Lower leg skin (tissue), 4 donors: ENCODE measurements around the gene FUNDC1. TPM values are rescaled to one million over a fixed set of nuclear protein-coding genes. Genes with fewer than 3 reads are reported as not detected.

Experiments
- DNase-seq, 2 donors: peaks; one replicate each; pipeline ENCODE4 v3.0.0-alpha.2; 2019; ENCODE audit warnings: low spot score in 2 of 2
- H3K4me3 ChIP-seq: fragments of 200-600 bp; sonication (generic); 2 replicates; pipeline ENCODE4 v1.5.1; 2017; ENCODE audit warnings: mild to moderate bottlenecking, low read depth; ENCODE audit not compliant: poor library complexity, severe bottlenecking
- CTCF ChIP-seq, 3 donors: fragments of 450-650 bp; IDR thresholded peaks; one replicate each; pipeline ENCODE4 v1.5.1; 2016; ENCODE audit warnings: antibody characterized with exemption in 3 of 3, mild to moderate bottlenecking in 3 of 3, moderate library complexity in 2 of 3
- POLR2A ChIP-seq, 2 donors: fragments of 450-650 bp; IDR thresholded peaks; one replicate each; pipeline ENCODE4 v1.6.1; 2016 to 2017; ENCODE audit warnings: antibody characterized with exemption in 2 of 2, mild to moderate bottlenecking in 1 of 2, moderate library complexity in 1 of 2
- WGBS, 2 donors: methylation state at CpG; one replicate each; pipeline ENCODE4 v1.1.5; 2018; 5-methylcytosine and 5-hydroxymethylcytosine counted together
- intact Hi-C: fragments of 100-400 bp; cut with DNase I; formaldehyde crosslinking; loops from one replicate; pipeline ENCODE4 v1.15.0; 2023; ENCODE audit warnings: low total_unique reads
- total RNA-seq, 4 donors: library from RNA; depleted of rRNA; stranded (reverse); fragments of >200 nt; gene quantifications; one replicate each; pipeline ENCODE4 v1.1.0, GENCODE V29; 2016

FUNDC1 gene
- total RNA-seq, 4 donors from 2014 or later, result 8.6 to 15.9 (median 13.2) TPM

DNA sequence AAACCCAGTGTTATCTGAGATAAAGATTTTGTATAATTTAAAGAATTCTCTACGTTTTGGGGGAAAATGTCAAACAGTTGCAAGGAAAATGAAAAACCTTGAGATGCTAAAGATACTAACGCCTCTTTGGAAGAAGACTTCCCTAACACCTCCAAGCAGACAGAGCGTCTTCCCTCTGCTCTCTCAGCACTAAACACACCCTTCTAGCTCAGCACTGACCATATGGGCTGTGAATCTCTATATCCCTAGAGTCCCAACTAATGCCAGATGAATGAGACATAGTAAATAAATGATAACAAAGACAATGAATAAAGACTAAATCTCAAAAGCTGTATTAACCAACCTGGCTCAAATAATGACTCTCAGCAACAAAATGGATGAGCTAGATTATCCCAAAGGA, 13.3 kb downstream of the FUNDC1 start:
- intact Hi-C loops, result no loop called here
- no peak overlapping the region for H3K4me3 ChIP-seq
- 83 to 84% methylated on average over 3 of the region's 3 CpGs for WGBS, 2 donors
- TF ChIP-seq CTCF (IDR thresholded peaks at IDR 0.05), result no peak
- TF ChIP-seq POLR2A (IDR thresholded peaks at IDR 0.05), result no peak
- DNase-seq, result no peak

GRCh38 chrX:44514272-44514671, 28.4 kb downstream of the FUNDC1 start:
- intact Hi-C loops, result no loop called here
- 34 to 51% methylated on average over 3 of the region's 3 CpGs for WGBS, 2 donors
- no peak for DNase-seq
- no peak overlapping the region for H3K4me3 ChIP-seq
- TF ChIP-seq CTCF (IDR thresholded peaks at IDR 0.05), result no peak
- TF ChIP-seq POLR2A (IDR thresholded peaks at IDR 0.05), result no peak

GRCh38 chrX:44507292-44507691, 35.4 kb downstream of the FUNDC1 start:
- no peak overlapping the region for H3K4me3 ChIP-seq
- TF ChIP-seq POLR2A (IDR thresholded peaks at IDR 0.05) (no peak), CTCF (IDR thresholded peaks at IDR 0.05) (no peak)
- DNase-seq, result no peak
- intact Hi-C loops, result no loop called here
- WGBS, 2 donors, result 90 to 92% methylated on average over 2 of the region's 2 CpGs

DNA sequence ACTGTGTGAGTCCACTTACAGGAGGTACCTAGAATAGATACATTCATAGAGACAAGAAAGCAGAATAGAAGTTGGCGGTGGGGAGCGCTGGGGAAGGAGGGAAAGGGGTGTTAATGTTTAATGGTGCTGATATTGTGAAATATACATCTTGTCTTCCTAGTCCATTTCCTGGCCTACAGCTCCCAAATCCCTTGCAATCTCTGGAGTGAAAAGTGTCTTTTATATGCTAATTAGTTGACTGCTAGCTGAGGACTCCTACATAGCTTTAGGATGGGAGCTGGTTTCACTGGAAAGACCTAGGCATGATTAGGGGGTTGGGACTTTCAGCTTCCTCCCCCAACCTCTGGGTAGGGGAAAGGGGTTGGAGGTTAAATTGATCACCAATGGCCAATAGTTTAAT, 36.0 kb downstream of the FUNDC1 start:
- 88 to 89% methylated on average over 2 of the region's 2 CpGs for WGBS, 2 donors
- H3K4me3 ChIP-seq, result no peak overlapping the region
- no peak for TF ChIP-seq CTCF (IDR thresholded peaks at IDR 0.05)
- TF ChIP-seq POLR2A (IDR thresholded peaks at IDR 0.05), result no peak
- intact Hi-C loops, result no loop called here
- no peak for DNase-seq

DNA sequence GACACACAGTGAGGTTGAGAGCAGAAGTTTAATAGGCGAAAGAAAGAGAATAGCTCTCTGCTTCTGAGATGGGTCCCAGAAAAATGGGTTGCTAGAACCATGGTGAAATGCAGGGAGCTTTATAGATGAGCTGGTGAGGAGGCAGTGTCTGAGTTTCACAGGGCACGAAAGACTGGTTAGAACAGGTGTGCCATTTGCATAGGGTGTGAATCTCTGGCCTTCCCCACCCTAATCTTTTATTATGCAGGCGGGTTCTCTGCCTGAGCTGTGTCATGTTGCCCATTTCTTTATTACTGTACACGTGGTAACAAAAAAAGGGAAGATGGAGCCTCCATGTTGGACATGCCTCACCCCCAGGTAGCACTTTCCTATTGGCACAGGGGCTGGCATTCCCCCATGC, 39.1 kb downstream of the FUNDC1 start:
- no peak for TF ChIP-seq CTCF (IDR thresholded peaks at IDR 0.05)
- intact Hi-C loops, result no loop called here
- 52 to 54% methylated on average over 4 of the region's 4 CpGs for WGBS, 2 donors
- no peak for DNase-seq
- H3K4me3 ChIP-seq, result no peak overlapping the region

GRCh38 chrX:44495091-44495490, 47.6 kb downstream of the FUNDC1 start:
- no peak overlapping the region for H3K4me3 ChIP-seq
- no peak for DNase-seq
- TF ChIP-seq POLR2A (IDR thresholded peaks at IDR 0.05) (no peak), CTCF (IDR thresholded peaks at IDR 0.05) (no peak)
- intact Hi-C loops, result no loop called here
- WGBS, 2 donors, result 93 to 100% methylated on average over 1 of the region's 1 CpG
